Vagina (tissue), 2 donors: ENCODE data around the gene ARHGAP45.
A peak's percentile ranks its signal among the peaks of the same experiment; 100 is the strongest.

ENCODE experiments used
- CTCF ChIP-seq, 3 experiments: fragments of 450-650 bp in 2 of 3; fragments of 200-600 bp in 1 of 3; sonication (generic) in 1 of 3; IDR thresholded peaks; one replicate each; pipeline ENCODE4 v1.5.1; 2017 to 2019; ENCODE audit warnings: antibody characterized with exemption in 3 of 3, mild to moderate bottlenecking in 2 of 3, moderate library complexity in 2 of 3
- POLR2AphosphoS5 ChIP-seq, 2 donors: sonication (generic); formaldehyde crosslinking; IDR thresholded peaks; one replicate each; pipeline ENCODE4 v1.9.0; 2017; ENCODE audit warnings: antibody characterized with exemption in 2 of 2, mild to moderate bottlenecking in 2 of 2, low read depth in 1 of 2; ENCODE audit not compliant: insufficient read depth in 1 of 2

GRCh38 chr19:1133471-1133929 lies 66.5 kb downstream of the ARHGAP45 start:
- TF ChIP-seq POLR2AphosphoS5 (IDR thresholded peaks at IDR 0.05; ENCODE audit: insufficient read depth in 1 of 2, low read depth in 1 of 2) (peak in 1 of 2 donors; percentile 16), CTCF (IDR thresholded peaks at IDR 0.05) (no peak)
